ENCODE data around the gene OSBPL5.

GRCh38 chr11:3140291-3140603, 24.9 kb downstream of the OSBPL5 start:
- TF ChIP-seq CTCF (conservative IDR thresholded peaks at IDR 0.05; ENCODE audit: low read length) (no peak), EZH2phosphoT487 (IDR thresholded peaks at IDR 0.05; ENCODE audit: borderline replicate concordance, low read depth, low read length) (no peak)

All from OCI-LY7 (cell line).